Muscle layer of colon (tissue), 2 donors: ENCODE results near the gene FAM180B.

Experiments
- H3K27ac ChIP-seq: one replicate; pipeline ENCODE4 v1.7.0; 2013; ENCODE audit warnings: low read depth, mild to moderate bottlenecking, low read length, moderate library complexity
- H3K27me3 ChIP-seq, 2 donors: one replicate each; pipeline ENCODE4 v1.7.0; 2013; ENCODE audit warnings: low read length in 2 of 2, mild to moderate bottlenecking in 2 of 2; ENCODE audit not compliant: insufficient read depth in 2 of 2, control insufficient read depth in 1 of 2
- H3K36me3 ChIP-seq: one replicate; pipeline ENCODE4 v1.7.0; 2013; ENCODE audit warnings: mild to moderate bottlenecking, low read length; ENCODE audit not compliant: insufficient read depth
- H3K4me1 ChIP-seq: one replicate; pipeline ENCODE4 v1.7.0; 2013; ENCODE audit warnings: mild to moderate bottlenecking, low read length; ENCODE audit not compliant: insufficient read depth
- H3K4me3 ChIP-seq, 2 donors: one replicate each; pipeline ENCODE4 v1.7.0; 2013; ENCODE audit warnings: low read length in 2 of 2, low read depth in 1 of 2, mild to moderate bottlenecking in 1 of 2, moderate library complexity in 1 of 2
- H3K9ac ChIP-seq: one replicate; pipeline ENCODE4 v1.7.0; 2013; ENCODE audit warnings: low read length
- H3K9me3 ChIP-seq: one replicate; pipeline ENCODE4 v1.7.0; 2013; ENCODE audit warnings: mild to moderate bottlenecking, low read length
- donor health status: abdominal sarcoma.
- donor health status: Adenocarcinoma of cecum.

Gene FAM180B

GRCh38 chr11:47603295-47603694 lies 16.8 kb downstream of the FAM180B start:
- Histone ChIP-seq H3K9me3 (no peaks in the 10 kb centered on the region), H3K27me3 (no peaks in the 10 kb centered on the region), H3K4me1 (peaks cover 8% of the 10 kb centered on the region), H3K4me3 (no peak overlapping the region), H3K9ac (no peak overlapping the region), H3K27ac (no peak overlapping the region), H3K36me3 (no peaks in the 10 kb centered on the region)

- H3K27me3 ChIP-seq = no peaks in the 10 kb centered on the region
- no peak overlapping the region for H3K27ac ChIP-seq
- peaks cover 7% of the 10 kb centered on the region for H3K36me3 ChIP-seq
- no peak overlapping the region for H3K9ac ChIP-seq
- H3K9me3 ChIP-seq = no peaks in the 10 kb centered on the region
- peaks cover 8% of the 10 kb centered on the region for H3K4me1 ChIP-seq
- no peak overlapping the region for H3K4me3 ChIP-seq
Observed at GRCh38 chr11:47605921-47606320, 19.4 kb downstream of the FAM180B start.

GRCh38 chr11:47606731-47607130 lies 20.3 kb downstream of the FAM180B start:
- H3K36me3 ChIP-seq = peaks cover 7% of the 10 kb centered on the region
- H3K4me1 ChIP-seq = peaks cover 8% of the 10 kb centered on the region
- H3K9me3 ChIP-seq = no peaks in the 10 kb centered on the region
- no peak overlapping the region for H3K27ac ChIP-seq
- no peaks in the 10 kb centered on the region for H3K27me3 ChIP-seq
- no peak overlapping the region for H3K9ac ChIP-seq
- H3K4me3 ChIP-seq = no peak overlapping the region

- Histone ChIP-seq H3K36me3 (peaks cover 7% of the 10 kb centered on the region), H3K27me3 (no peaks in the 10 kb centered on the region), H3K9me3 (no peaks in the 10 kb centered on the region), H3K4me3 (no peak overlapping the region), H3K27ac (no peak overlapping the region), H3K4me1 (peaks cover 8% of the 10 kb centered on the region), H3K9ac (no peak overlapping the region)
Observed at GRCh38 chr11:47607380-47607779, 20.9 kb downstream of the FAM180B start.

- Histone ChIP-seq H3K9ac (no peak overlapping the region), H3K27me3 (no peaks in the 10 kb centered on the region), H3K4me1 (peaks cover 8% of the 10 kb centered on the region), H3K4me3 (no peak overlapping the region), H3K9me3 (no peaks in the 10 kb centered on the region), H3K36me3 (peaks cover 7% of the 10 kb centered on the region), H3K27ac (no peak overlapping the region)
Observed at GRCh38 chr11:47609675-47610074, 23.2 kb downstream of the FAM180B start.

- Histone ChIP-seq H3K27ac (no peak overlapping the region), H3K4me3 (no peak overlapping the region), H3K4me1 (peaks cover 8% of the 10 kb centered on the region), H3K9me3 (no peaks in the 10 kb centered on the region), H3K36me3 (peaks cover 7% of the 10 kb centered on the region), H3K27me3 (no peaks in the 10 kb centered on the region), H3K9ac (no peak overlapping the region)
Observed at GRCh38 chr11:47611348-47611794, 24.9 kb downstream of the FAM180B start.

GRCh38 chr11:47615249-47615648 lies 28.8 kb downstream of the FAM180B start:
- peaks cover 11% of the 10 kb centered on the region for H3K36me3 ChIP-seq

GRCh38 chr11:47616726-47617416 lies 30.4 kb downstream of the FAM180B start:
- Histone ChIP-seq H3K27me3 (no peaks in the 10 kb centered on the region), H3K27ac (no peak overlapping the region), H3K4me1 (no peaks in the 10 kb centered on the region), H3K4me3 (no peak overlapping the region), H3K9me3 (no peaks in the 10 kb centered on the region), H3K9ac (no peak overlapping the region), H3K36me3 (peaks cover 21% of the 10 kb centered on the region)

More at GRCh38 chr11:47615249-47615648, 28.8 kb downstream of the FAM180B start:
- H3K4me1 ChIP-seq = no peaks in the 10 kb centered on the region
- H3K9me3 ChIP-seq = no peaks in the 10 kb centered on the region
- H3K27me3 ChIP-seq = no peaks in the 10 kb centered on the region
- H3K27ac ChIP-seq = no peak overlapping the region
- H3K9ac ChIP-seq = no peak overlapping the region
- no peak overlapping the region for H3K4me3 ChIP-seq

GRCh38 chr11:47617417-47617809 lies 30.9 kb downstream of the FAM180B start:
- Histone ChIP-seq H3K4me3 (no peak overlapping the region), H3K4me1 (no peaks in the 10 kb centered on the region), H3K27ac (no peak overlapping the region), H3K36me3 (peaks cover 26% of the 10 kb centered on the region), H3K27me3 (no peaks in the 10 kb centered on the region), H3K9ac (no peak overlapping the region), H3K9me3 (no peaks in the 10 kb centered on the region)

- H3K36me3 ChIP-seq = peaks cover 32% of the 10 kb centered on the region
- H3K9me3 ChIP-seq = no peaks in the 10 kb centered on the region
- H3K4me1 ChIP-seq = no peaks in the 10 kb centered on the region
- no peak overlapping the region for H3K9ac ChIP-seq
- H3K4me3 ChIP-seq = no peak overlapping the region
- no peak overlapping the region for H3K27ac ChIP-seq
- no peaks in the 10 kb centered on the region for H3K27me3 ChIP-seq
Observed at GRCh38 chr11:47620836-47621378, 34.4 kb downstream of the FAM180B start.

- H3K36me3 ChIP-seq = peaks cover 56% of the 10 kb centered on the region
- no peak overlapping the region for H3K27ac ChIP-seq
- no peaks in the 10 kb centered on the region for H3K4me1 ChIP-seq
- H3K4me3 ChIP-seq = no peak overlapping the region
- H3K9ac ChIP-seq = no peak overlapping the region
- no peaks in the 10 kb centered on the region for H3K27me3 ChIP-seq
- no peaks in the 10 kb centered on the region for H3K9me3 ChIP-seq
Observed at GRCh38 chr11:47626234-47626633, 39.8 kb downstream of the FAM180B start.

- Histone ChIP-seq H3K36me3 (peaks cover 48% of the 10 kb centered on the region), H3K4me1 (no peaks in the 10 kb centered on the region)
Observed at GRCh38 chr11:47628026-47628425, 41.5 kb downstream of the FAM180B start.

More at GRCh38 chr11:47628026-47628425, 41.5 kb downstream of the FAM180B start:
- Histone ChIP-seq H3K27me3 (no peaks in the 10 kb centered on the region), H3K9ac (no peak overlapping the region), H3K27ac (no peak overlapping the region), H3K9me3 (no peaks in the 10 kb centered on the region), H3K4me3 (no peak overlapping the region)
